Bronchial epithelial cell (primary cell): ENCODE measurements around the gene DNAH1. TPM values are rescaled to one million over a fixed set of nuclear protein-coding genes. Genes with fewer than 3 reads are reported as not detected.
A peak's percentile ranks its signal among the peaks of the same experiment; 100 is the strongest.
"Not testable (repeated sequence)": the region's sequence is repeated elsewhere in the genome, so short reads cannot be mapped to it uniquely, and the experiment has no call there.

Experiments
- DNase-seq: peaks from one replicate; pipeline ENCODE4 v3.0.0-alpha.2; 2010; ENCODE audit warnings: low read depth
- FAIRE-seq: peaks from 2 replicates; lab custom pipeline; 2011; peaks lifted over from hg19 to GRCh38; lab: Jason Lieb, UNC
- H3K27me3 ChIP-seq: 2 replicates; pipeline ENCODE4 v1.5.1; 2011; ENCODE audit warnings: low read length; ENCODE audit not compliant: control insufficient read depth, insufficient read depth
- H3K36me3 ChIP-seq: 2 replicates; pipeline ENCODE4 v1.5.1; 2011; ENCODE audit warnings: low read length; ENCODE audit not compliant: control insufficient read depth, insufficient read depth
- H3K4me3 ChIP-seq: 2 replicates; pipeline ENCODE4 v1.5.1; 2011; ENCODE audit warnings: mild to moderate bottlenecking, low read depth, low read length, control low read depth
- total RNA-seq: library from RNA; depleted of rRNA; stranded (reverse); fragments of >200 nt; gene quantifications from 2 replicates; pipeline ENCODE4 v1.2.1, GENCODE V29; 2014
- TF ChIP-seq, protein P1 (sequence below): IDR thresholded peaks from 2 replicates; pipeline ENCODE4 v1.5.1; 2011; ENCODE audit warnings: mild to moderate bottlenecking, moderate library complexity, low read length, control low read depth, inconsistent platforms; ENCODE audit not compliant: insufficient read depth, severe bottlenecking

Gene DNAH1
- total RNA-seq, 1 donor from 2014 or later: 0.79 TPM

DNA sequence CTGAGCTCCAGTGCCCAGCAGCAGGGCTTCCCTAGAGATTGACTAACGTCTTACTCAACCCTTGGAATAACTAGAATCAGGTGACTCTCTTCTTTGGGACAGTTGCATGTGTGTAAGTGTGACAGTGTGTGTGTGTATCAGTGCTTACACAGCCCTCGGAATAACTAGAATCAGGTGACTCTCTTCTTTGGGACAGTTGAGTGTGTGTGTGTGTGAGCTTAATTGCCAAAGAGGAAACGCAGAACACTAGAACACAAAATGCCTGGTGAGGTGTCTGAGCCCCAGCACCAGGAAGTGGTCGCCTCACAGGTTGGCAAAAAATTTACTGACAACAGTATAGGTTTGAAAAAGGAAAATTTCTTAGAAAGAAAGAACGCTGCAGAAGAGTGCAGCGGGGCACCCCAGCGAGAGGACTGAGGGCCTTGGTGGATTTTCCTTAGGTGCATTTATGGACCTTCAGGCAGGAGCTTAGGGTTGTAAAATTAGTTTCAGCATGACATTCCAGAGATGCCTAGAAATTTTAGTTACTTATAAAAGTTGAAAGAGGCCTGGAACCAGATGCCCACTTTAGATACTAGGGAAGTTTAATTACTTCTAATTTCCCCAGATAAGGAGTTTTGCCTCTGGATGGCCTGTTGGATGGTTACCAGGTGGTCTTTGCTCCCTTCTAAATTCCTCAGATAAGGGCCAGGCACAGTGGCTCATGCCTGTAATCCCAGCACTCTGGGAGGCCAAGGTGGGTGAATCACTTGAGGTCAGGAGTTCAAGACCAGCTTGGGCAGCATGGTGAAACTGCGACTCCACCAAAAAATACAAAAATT lies 33.9 kb upstream of the DNAH1 start:
- DNase-seq: no peak
- H3K27me3 ChIP-seq: no peaks in the 10 kb centered on the region
- H3K36me3 ChIP-seq: no peaks in the 10 kb centered on the region
- FAIRE-seq: no peak
- TF ChIP-seq, protein P1, sequence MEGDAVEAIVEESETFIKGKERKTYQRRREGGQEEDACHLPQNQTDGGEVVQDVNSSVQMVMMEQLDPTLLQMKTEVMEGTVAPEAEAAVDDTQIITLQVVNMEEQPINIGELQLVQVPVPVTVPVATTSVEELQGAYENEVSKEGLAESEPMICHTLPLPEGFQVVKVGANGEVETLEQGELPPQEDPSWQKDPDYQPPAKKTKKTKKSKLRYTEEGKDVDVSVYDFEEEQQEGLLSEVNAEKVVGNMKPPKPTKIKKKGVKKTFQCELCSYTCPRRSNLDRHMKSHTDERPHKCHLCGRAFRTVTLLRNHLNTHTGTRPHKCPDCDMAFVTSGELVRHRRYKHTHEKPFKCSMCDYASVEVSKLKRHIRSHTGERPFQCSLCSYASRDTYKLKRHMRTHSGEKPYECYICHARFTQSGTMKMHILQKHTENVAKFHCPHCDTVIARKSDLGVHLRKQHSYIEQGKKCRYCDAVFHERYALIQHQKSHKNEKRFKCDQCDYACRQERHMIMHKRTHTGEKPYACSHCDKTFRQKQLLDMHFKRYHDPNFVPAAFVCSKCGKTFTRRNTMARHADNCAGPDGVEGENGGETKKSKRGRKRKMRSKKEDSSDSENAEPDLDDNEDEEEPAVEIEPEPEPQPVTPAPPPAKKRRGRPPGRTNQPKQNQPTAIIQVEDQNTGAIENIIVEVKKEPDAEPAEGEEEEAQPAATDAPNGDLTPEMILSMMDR: no peak
- no peak overlapping the region for H3K4me3 ChIP-seq

DNA sequence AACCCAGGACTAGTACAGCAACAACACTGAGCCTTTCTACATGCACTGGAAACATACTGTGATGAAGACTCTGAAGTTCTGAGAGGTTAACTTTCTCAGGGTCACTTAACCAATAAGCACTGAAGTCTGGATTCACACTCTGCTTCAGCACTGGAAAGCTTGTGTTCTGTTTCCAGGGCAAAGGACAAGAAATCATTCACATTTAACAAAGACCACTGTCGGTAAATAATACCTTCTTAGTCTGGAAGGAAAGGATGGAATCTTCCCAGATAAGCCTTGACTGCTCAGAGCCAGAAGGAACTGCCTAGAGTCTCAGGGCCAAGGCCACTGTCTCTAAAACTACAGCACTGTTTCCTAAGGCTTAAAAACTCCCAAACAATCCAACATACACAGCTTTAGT lies 32.8 kb upstream of the DNAH1 start:
- TF ChIP-seq, protein P1: no peak
- FAIRE-seq (no peak), DNase-seq (no peak)
- Histone ChIP-seq H3K27me3 (no peaks in the 10 kb centered on the region), H3K36me3 (no peaks in the 10 kb centered on the region), H3K4me3 (no peak overlapping the region)

DNA sequence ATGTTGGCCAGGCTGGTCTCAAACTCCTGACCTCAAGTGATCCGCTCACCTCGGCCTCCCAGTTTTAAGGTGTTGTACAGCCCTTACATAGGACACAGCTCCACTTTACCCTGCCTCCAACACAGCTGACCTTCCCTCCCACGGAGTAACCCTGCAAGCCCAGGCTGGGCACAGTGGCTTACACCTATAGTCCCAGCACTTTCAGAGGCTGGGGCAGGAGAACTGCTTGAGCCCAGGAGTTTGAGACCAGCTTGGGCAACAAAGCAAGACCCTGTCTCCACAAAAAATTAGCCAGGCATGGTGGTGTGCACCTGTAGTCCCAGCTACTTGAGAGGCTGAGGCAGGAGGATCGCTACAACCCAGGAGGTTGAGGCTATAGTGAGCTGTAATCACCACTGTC lies 32.1 kb upstream of the DNAH1 start:
- not testable (repeated sequence) for DNase-seq, H3K36me3 ChIP-seq, H3K4me3 ChIP-seq, H3K27me3 ChIP-seq, FAIRE-seq

DNA sequence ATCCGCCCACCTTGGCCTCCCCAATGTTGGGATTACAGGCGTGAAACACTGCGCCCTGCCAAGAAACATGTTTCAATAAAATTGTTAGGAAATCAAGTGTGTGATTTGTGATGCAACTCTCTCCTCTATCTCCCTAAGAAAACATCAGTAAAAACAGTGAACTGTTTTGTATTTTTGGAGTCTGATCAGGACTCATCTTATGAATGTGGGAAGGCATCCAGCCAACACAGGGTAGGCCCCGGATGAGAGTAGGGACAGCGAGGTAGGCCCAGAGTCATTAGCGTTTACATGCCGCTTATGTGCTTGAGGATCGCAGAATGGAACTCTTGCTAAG lies 29.4 kb upstream of the DNAH1 start:
- TF ChIP-seq, protein P1: no peak
- H3K27me3 ChIP-seq: no peaks in the 10 kb centered on the region
- H3K4me3 ChIP-seq: peak overlapping the region; percentile 62
- FAIRE-seq (no peak), DNase-seq (no peak)
- H3K36me3 ChIP-seq: peaks cover 4% of the 10 kb centered on the region

DNA sequence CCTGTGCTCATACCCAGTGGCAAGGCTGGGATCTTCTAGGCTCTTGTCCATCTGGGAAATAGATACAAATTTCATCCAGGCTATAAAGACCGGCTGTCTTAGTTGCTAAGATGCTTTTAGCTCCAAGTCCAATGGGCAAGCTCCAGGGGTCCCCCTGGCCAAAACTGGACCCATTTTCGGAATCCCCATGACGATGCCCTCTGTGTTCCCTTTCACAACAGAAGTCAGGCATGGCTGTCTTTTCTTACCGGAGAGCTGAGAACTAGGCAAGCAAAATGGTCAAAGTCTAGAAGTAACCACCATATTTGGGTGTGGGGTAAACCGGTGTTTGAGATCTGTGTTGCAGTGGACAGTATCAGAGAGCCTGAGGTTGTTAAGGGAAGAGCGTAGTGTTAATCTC lies 27.4 kb upstream of the DNAH1 start:
- TF ChIP-seq, protein P1: no peak
- H3K4me3 ChIP-seq: peak overlapping the region; percentile 62
- DNase-seq (no peak), FAIRE-seq (no peak)
- H3K27me3 ChIP-seq: no peaks in the 10 kb centered on the region
- H3K36me3 ChIP-seq: peaks cover 13% of the 10 kb centered on the region

DNA sequence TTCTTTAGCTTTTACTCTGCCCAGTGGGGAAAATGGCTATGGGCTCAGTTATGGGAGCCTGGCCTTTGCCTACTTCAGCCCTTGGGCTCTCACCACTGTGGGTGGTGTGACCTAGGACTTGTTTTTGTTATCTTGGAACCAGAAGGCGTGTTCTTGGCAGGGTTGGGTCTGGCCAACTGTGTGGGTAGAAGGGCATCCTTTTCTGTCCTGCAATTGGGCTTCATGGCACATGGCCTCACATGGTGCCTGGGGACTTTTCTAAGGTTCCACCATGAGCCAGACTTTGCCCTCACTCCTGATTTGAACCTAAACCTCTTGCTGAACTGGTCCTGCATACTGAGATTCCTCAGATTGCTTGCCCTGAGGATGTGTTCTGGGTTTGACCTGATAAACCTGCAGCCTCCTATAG lies 26.8 kb upstream of the DNAH1 start:
- no peak overlapping the region for H3K4me3 ChIP-seq
- FAIRE-seq (no peak), DNase-seq (no peak)
- TF ChIP-seq, protein P1: no peak
- peaks cover 15% of the 10 kb centered on the region for H3K36me3 ChIP-seq
- H3K27me3 ChIP-seq: no peaks in the 10 kb centered on the region
